Activated T-helper 2 cell treated with anti-CD3 and anti-CD28 coated beads, Interferon-gamma antibody, Interleukin-2, Interleukin-4, amounts not matched to agents 10 μg/mL and 5 μg/mL and 100 μg/mL, durations not matched to agents 14 hours and 24 hours and 36 hours (primary cell): Measurements from ENCODE around the gene ALDH18A1. TPM values are rescaled to one million over a fixed set of nuclear protein-coding genes. Genes with fewer than 3 reads are reported as not detected.
A peak's percentile ranks its signal among the peaks of the same experiment; 100 is the strongest.

Source experiments
- DNase-seq: peaks from one replicate; pipeline ENCODE4 v3.0.0; 2021; ENCODE audit warnings: low spot score
- H3K27ac Mint-ChIP-seq: one replicate; pipeline ENCODE4 v1.8.0; 2021; ENCODE audit warnings: mixed read lengths
- H3K27me3 Mint-ChIP-seq: one replicate; pipeline ENCODE4 v1.8.0; 2021; ENCODE audit warnings: low read depth, mixed read lengths
- H3K36me3 Mint-ChIP-seq: one replicate; pipeline ENCODE4 v1.8.0; 2021; ENCODE audit warnings: low read depth, mixed read lengths
- H3K4me1 Mint-ChIP-seq: one replicate; pipeline ENCODE4 v1.8.0; 2021; ENCODE audit warnings: low read depth, mixed read lengths
- H3K4me3 Mint-ChIP-seq: one replicate; pipeline ENCODE4 v1.8.0; 2021; ENCODE audit warnings: low read depth, mild to moderate bottlenecking, moderate library complexity, mixed read lengths
- H3K9me3 Mint-ChIP-seq: one replicate; pipeline ENCODE4 v1.8.0; 2021; ENCODE audit warnings: mixed read lengths
- intact Hi-C: fragments of 100-400 bp; cut with micrococcal nuclease; formaldehyde crosslinking; loops from one replicate; pipeline ENCODE4 v1.15.1; 2023
- total RNA-seq: library from RNA; stranded (reverse); gene quantifications from 2 replicates; pipeline ENCODE4 v1.2.3, GENCODE V29; 2022

The ALDH18A1 gene
- total RNA-seq, 1 donor from 2014 or later: 127 TPM

- H3K36me3 Mint-ChIP-seq: no peaks in the 10 kb centered on the region
- H3K27me3 Mint-ChIP-seq: peaks cover 19% of the 10 kb centered on the region
- no peaks in the 10 kb centered on the region for H3K9me3 Mint-ChIP-seq
Observed at GRCh38 chr10:95571390-95571789, 85.1 kb downstream of the ALDH18A1 start.

GRCh38 chr10:95569368-95569767 lies 87.1 kb downstream of the ALDH18A1 start:
- intact Hi-C loops: no loop called here
- Mint-ChIP-seq H3K27ac (no peak overlapping the region), H3K4me1 (no peaks in the 10 kb centered on the region), H3K27me3 (peaks cover 28% of the 10 kb centered on the region), H3K36me3 (no peaks in the 10 kb centered on the region), H3K9me3 (no peaks in the 10 kb centered on the region), H3K4me3 (no peak overlapping the region)
- no peak for DNase-seq

More at GRCh38 chr10:95571390-95571789, 85.1 kb downstream of the ALDH18A1 start:
- intact Hi-C loops: no loop called here
- Mint-ChIP-seq H3K27ac (no peak overlapping the region), H3K4me1 (no peaks in the 10 kb centered on the region), H3K4me3 (no peak overlapping the region)
- DNase-seq: no peak

GRCh38 chr10:95567903-95568630 lies 88.4 kb downstream of the ALDH18A1 start:
- no peak overlapping the region for H3K27ac Mint-ChIP-seq
- no peak overlapping the region for H3K4me3 Mint-ChIP-seq
- intact Hi-C loops: no loop called here
- H3K27me3 Mint-ChIP-seq: peaks cover 19% of the 10 kb centered on the region
- no peaks in the 10 kb centered on the region for H3K4me1 Mint-ChIP-seq
- H3K9me3 Mint-ChIP-seq: no peaks in the 10 kb centered on the region
- H3K36me3 Mint-ChIP-seq: no peaks in the 10 kb centered on the region
- DNase-seq: no peak

GRCh38 chr10:95566136-95566535 lies 90.4 kb downstream of the ALDH18A1 start:
- no peak overlapping the region for H3K4me3 Mint-ChIP-seq
- no peaks in the 10 kb centered on the region for H3K9me3 Mint-ChIP-seq
- no peaks in the 10 kb centered on the region for H3K36me3 Mint-ChIP-seq
- intact Hi-C loops: no loop called here
- H3K27ac Mint-ChIP-seq: no peak overlapping the region
- peaks cover 25% of the 10 kb centered on the region for H3K27me3 Mint-ChIP-seq
- DNase-seq: no peak
- H3K4me1 Mint-ChIP-seq: peaks cover 8% of the 10 kb centered on the region

- peaks cover 11% of the 10 kb centered on the region for H3K4me1 Mint-ChIP-seq
- no peaks in the 10 kb centered on the region for H3K9me3 Mint-ChIP-seq
- H3K36me3 Mint-ChIP-seq: no peaks in the 10 kb centered on the region
- H3K4me3 Mint-ChIP-seq: no peak overlapping the region
- DNase-seq: no peak
- intact Hi-C loops: no loop called here
- no peak overlapping the region for H3K27ac Mint-ChIP-seq
- peaks cover 30% of the 10 kb centered on the region for H3K27me3 Mint-ChIP-seq
Observed at GRCh38 chr10:95565336-95565735, 91.2 kb downstream of the ALDH18A1 start.

- no peak for DNase-seq
- intact Hi-C loops: no loop called here
- no peaks in the 10 kb centered on the region for H3K36me3 Mint-ChIP-seq
- peaks cover 40% of the 10 kb centered on the region for H3K27me3 Mint-ChIP-seq
- no peak overlapping the region for H3K27ac Mint-ChIP-seq
- H3K4me3 Mint-ChIP-seq: no peak overlapping the region
- no peaks in the 10 kb centered on the region for H3K9me3 Mint-ChIP-seq
- peaks cover 14% of the 10 kb centered on the region for H3K4me1 Mint-ChIP-seq
Observed at GRCh38 chr10:95564291-95564690, 92.2 kb downstream of the ALDH18A1 start.

- Mint-ChIP-seq H3K27ac (no peak overlapping the region), H3K4me1 (peaks cover 14% of the 10 kb centered on the region)
Observed at GRCh38 chr10:95562341-95562965, 94.1 kb downstream of the ALDH18A1 start.

GRCh38 chr10:95561864-95562177 lies 94.7 kb downstream of the ALDH18A1 start:
- intact Hi-C loops: loop anchor here (1.0 kb wide), 1 partner anchor 132 kb away; no protein-coding TSS in a partner anchor
- Mint-ChIP-seq H3K27me3 (peaks cover 57% of the 10 kb centered on the region), H3K4me1 (peaks cover 14% of the 10 kb centered on the region), H3K4me3 (peak overlapping the region; percentile 73), H3K9me3 (no peaks in the 10 kb centered on the region), H3K27ac (no peak overlapping the region), H3K36me3 (no peaks in the 10 kb centered on the region)
- DNase-seq: no peak

More at GRCh38 chr10:95562341-95562965, 94.1 kb downstream of the ALDH18A1 start:
- Mint-ChIP-seq H3K27me3 (peaks cover 54% of the 10 kb centered on the region), H3K36me3 (no peaks in the 10 kb centered on the region), H3K4me3 (no peak overlapping the region), H3K9me3 (no peaks in the 10 kb centered on the region)
- intact Hi-C loops: no loop called here
- no peak for DNase-seq

GRCh38 chr10:95561177-95561863 lies 95.2 kb downstream of the ALDH18A1 start, which contains the start of gene SORBS1:
Gene SORBS1 (minus strand): TSS chr10:95561371. CDS start chr10:95441135, 120,236 bp downstream.
- peak; percentile 88 for DNase-seq
- peaks cover 14% of the 10 kb centered on the region for H3K4me1 Mint-ChIP-seq
- intact Hi-C loops: loop anchor here (1.0 kb wide), 1 partner anchor 133 kb away; no protein-coding TSS in a partner anchor
- no peaks in the 10 kb centered on the region for H3K9me3 Mint-ChIP-seq
- H3K36me3 Mint-ChIP-seq: no peaks in the 10 kb centered on the region
- peak within 1 kb of the TSS; percentile 78 for H3K27ac Mint-ChIP-seq
- peaks cover 57% of the 10 kb centered on the region for H3K27me3 Mint-ChIP-seq
- peak within 1 kb of the TSS; percentile 97 for H3K4me3 Mint-ChIP-seq

- H3K4me1 Mint-ChIP-seq: peaks cover 14% of the 10 kb centered on the region
- H3K36me3 Mint-ChIP-seq: no peaks in the 10 kb centered on the region
- peak; percentile 45 for DNase-seq
- no peaks in the 10 kb centered on the region for H3K9me3 Mint-ChIP-seq
- H3K27me3 Mint-ChIP-seq: peaks cover 53% of the 10 kb centered on the region
- peak overlapping the region; percentile 97 for H3K4me3 Mint-ChIP-seq
- intact Hi-C loops: loop anchor here (1.0 kb wide), 1 partner anchor 134 kb away; no protein-coding TSS in a partner anchor
- H3K27ac Mint-ChIP-seq: peak overlapping the region; percentile 78
Observed at GRCh38 chr10:95560278-95561176, 96.0 kb downstream of the ALDH18A1 start.

GRCh38 chr10:95559896-95560277 lies 96.6 kb downstream of the ALDH18A1 start:
- Mint-ChIP-seq H3K4me1 (peaks cover 14% of the 10 kb centered on the region), H3K4me3 (peak overlapping the region; percentile 97), H3K9me3 (no peaks in the 10 kb centered on the region), H3K27me3 (peaks cover 48% of the 10 kb centered on the region), H3K27ac (no peak overlapping the region), H3K36me3 (no peaks in the 10 kb centered on the region)
- intact Hi-C loops: no loop called here
- no peak for DNase-seq

- no peak for DNase-seq
- H3K36me3 Mint-ChIP-seq: no peaks in the 10 kb centered on the region
- H3K4me3 Mint-ChIP-seq: peak overlapping the region; percentile 65
- no peaks in the 10 kb centered on the region for H3K9me3 Mint-ChIP-seq
- H3K27me3 Mint-ChIP-seq: peaks cover 48% of the 10 kb centered on the region
- intact Hi-C loops: no loop called here
- H3K27ac Mint-ChIP-seq: no peak overlapping the region
- H3K4me1 Mint-ChIP-seq: peaks cover 14% of the 10 kb centered on the region
Observed at GRCh38 chr10:95559471-95559870, 97.0 kb downstream of the ALDH18A1 start.
